ENCODE data around the gene MAP6D1.

The MAP6D1 gene

GRCh38 chr3:183817639-183818038, 7.7 kb downstream of the MAP6D1 start:
- no peak overlapping the region for H3K27ac ChIP-seq
- no peaks in the 10 kb centered on the region for H3K9me3 ChIP-seq
- TF ChIP-seq CTCF (IDR thresholded peaks at IDR 0.05): no peak
- H3K4me1 ChIP-seq (ENCODE audit: control insufficient read depth in 1 of 2, insufficient read depth in 1 of 2, low read depth in 1 of 2, low read length in 1 of 2): no peaks in the 10 kb centered on the region
- peaks cover 2% of the 10 kb centered on the region for H3K27me3 ChIP-seq
- peaks cover 15% of the 10 kb centered on the region for H3K36me3 ChIP-seq
- H3K4me3 ChIP-seq (ENCODE audit: low read depth in 1 of 2, low read length in 1 of 2): no peak overlapping the region

- Histone ChIP-seq H3K36me3 (peaks cover 20% of the 10 kb centered on the region), H3K4me3 (ENCODE audit: low read depth in 1 of 2, low read length in 1 of 2) (no peak overlapping the region), H3K9me3 (no peaks in the 10 kb centered on the region), H3K4me1 (ENCODE audit: control insufficient read depth in 1 of 2, insufficient read depth in 1 of 2, low read depth in 1 of 2, low read length in 1 of 2) (no peaks in the 10 kb centered on the region), H3K27me3 (no peaks in the 10 kb centered on the region), H3K27ac (no peak overlapping the region)
- TF ChIP-seq CTCF (IDR thresholded peaks at IDR 0.05): no peak
Observed at GRCh38 chr3:183816681-183817510, 8.5 kb downstream of the MAP6D1 start.

- Histone ChIP-seq H3K4me1 (ENCODE audit: control insufficient read depth in 1 of 2, insufficient read depth in 1 of 2, low read depth in 1 of 2, low read length in 1 of 2) (no peaks in the 10 kb centered on the region), H3K36me3 (peaks cover 29% of the 10 kb centered on the region), H3K9me3 (no peaks in the 10 kb centered on the region), H3K27me3 (no peaks in the 10 kb centered on the region), H3K27ac (no peak overlapping the region), H3K4me3 (ENCODE audit: low read depth in 1 of 2, low read length in 1 of 2) (no peak overlapping the region)
- TF ChIP-seq CTCF (IDR thresholded peaks at IDR 0.05): no peak
Observed at GRCh38 chr3:183815951-183816475, 9.4 kb downstream of the MAP6D1 start.

GRCh38 chr3:183815563-183815940, 9.8 kb downstream of the MAP6D1 start:
- TF ChIP-seq CTCF (IDR thresholded peaks at IDR 0.05): no peak
- no peak overlapping the region for H3K4me3 ChIP-seq (ENCODE audit: low read depth in 1 of 2, low read length in 1 of 2)
- peaks cover 33% of the 10 kb centered on the region for H3K36me3 ChIP-seq
- H3K27me3 ChIP-seq: no peaks in the 10 kb centered on the region
- H3K27ac ChIP-seq: no peak overlapping the region
- H3K9me3 ChIP-seq: no peaks in the 10 kb centered on the region
- H3K4me1 ChIP-seq (ENCODE audit: control insufficient read depth in 1 of 2, insufficient read depth in 1 of 2, low read depth in 1 of 2, low read length in 1 of 2): no peaks in the 10 kb centered on the region

- Histone ChIP-seq H3K36me3 (peaks cover 45% of the 10 kb centered on the region), H3K27me3 (no peaks in the 10 kb centered on the region), H3K27ac (no peak overlapping the region), H3K4me3 (ENCODE audit: low read depth in 1 of 2, low read length in 1 of 2) (no peak overlapping the region), H3K4me1 (ENCODE audit: control insufficient read depth in 1 of 2, insufficient read depth in 1 of 2, low read depth in 1 of 2, low read length in 1 of 2) (no peaks in the 10 kb centered on the region), H3K9me3 (no peaks in the 10 kb centered on the region)
- TF ChIP-seq CTCF (IDR thresholded peaks at IDR 0.05): no peak
Observed at GRCh38 chr3:183814240-183814639, 11.1 kb downstream of the MAP6D1 start.

Data from neutrophil (primary cell).